Naive thymus-derived CD4-positive, alpha-beta T cell (primary cell): ENCODE data around the gene SLC16A12. TPM values are rescaled to one million over a fixed set of nuclear protein-coding genes. Genes with fewer than 3 reads are reported as not detected.

Experiments
- ATAC-seq: fragments of 150-1000 bp; cut with Tn5 transposase; 2 replicates; pipeline ENCODE4 v1.10.0; 2021; ENCODE audit warnings: mild to moderate bottlenecking, moderate library complexity
- CTCF ChIA-PET: fragments of 350-600 bp; sonication (Branson Sonifier 250); formaldehyde crosslinking; loops from one replicate; lab custom pipeline; 2021; ENCODE audit warnings: antibody characterized with exemption; lab: Charles Lee
- POLR2A ChIA-PET: fragments of 350-600 bp; sonication (Branson Sonifier 250); formaldehyde crosslinking; loops from one replicate; lab custom pipeline; 2021; ENCODE audit warnings: antibody characterized with exemption, inconsistent platforms; lab: Charles Lee
- DNase-seq, 9 donors: peaks; one replicate each; pipeline versions ENCODE4 v3.0.0 to v3.0.0-alpha.2; 2020 to 2022; ENCODE audit warnings: mixed read lengths in 1 of 9
- H3K27ac ChIP-seq: one replicate; pipeline ENCODE4 v1.7.0; 2013; ENCODE audit warnings: mild to moderate bottlenecking, low read depth, low read length, moderate library complexity
- H3K27me3 ChIP-seq, 2 donors: one replicate each; pipeline ENCODE4 v1.7.0; 2013; ENCODE audit warnings: low read length in 2 of 2, mild to moderate bottlenecking in 2 of 2, moderate library complexity in 2 of 2; ENCODE audit not compliant: control insufficient read depth in 2 of 2, insufficient read depth in 2 of 2
- H3K36me3 ChIP-seq, 3 experiments: 1 replicate in 2 of 3; 2 replicates in 1 of 3; pipeline ENCODE4 v1.7.0; 2013; ENCODE audit warnings: low read length in 3 of 3, mild to moderate bottlenecking in 3 of 3, moderate library complexity in 1 of 3; ENCODE audit not compliant: insufficient read depth in 3 of 3, control insufficient read depth in 2 of 3
- H3K4me1 ChIP-seq, 2 donors: one replicate each; pipeline ENCODE4 v1.7.0; 2013; ENCODE audit warnings: low read length in 2 of 2, mild to moderate bottlenecking in 2 of 2, moderate library complexity in 1 of 2; ENCODE audit not compliant: control insufficient read depth in 2 of 2, insufficient read depth in 2 of 2
- H3K4me3 ChIP-seq: 2 replicates; pipeline ENCODE4 v1.7.0; 2013; ENCODE audit warnings: mild to moderate bottlenecking, low read length
- H3K9me3 ChIP-seq, 3 experiments: 1 replicate in 2 of 3; 2 replicates in 1 of 3; pipeline ENCODE4 v1.7.0; 2013; ENCODE audit warnings: low read length in 3 of 3; ENCODE audit not compliant: control insufficient read depth in 2 of 3
- H3K27ac Mint-ChIP-seq, 9 donors: one replicate each; pipeline ENCODE4 v1.8.0; 2020 to 2022; ENCODE audit warnings: mixed read lengths in 9 of 9, mild to moderate bottlenecking in 8 of 9, moderate library complexity in 5 of 9, inconsistent platforms in 2 of 9
- H3K27me3 Mint-ChIP-seq, 5 donors: one replicate each; pipeline ENCODE4 v1.8.0; 2021 to 2022; ENCODE audit warnings: mixed read lengths in 5 of 5, mild to moderate bottlenecking in 1 of 5
- H3K36me3 Mint-ChIP-seq, 5 donors: one replicate each; pipeline ENCODE4 v1.8.0; 2020 to 2022; ENCODE audit warnings: mixed read lengths in 5 of 5, mild to moderate bottlenecking in 3 of 5, inconsistent platforms in 1 of 5
- H3K4me1 Mint-ChIP-seq, 7 donors: one replicate each; pipeline ENCODE4 v1.8.0; 2020 to 2022; ENCODE audit warnings: mixed read lengths in 7 of 7, mild to moderate bottlenecking in 3 of 7, inconsistent platforms in 1 of 7
- H3K4me3 Mint-ChIP-seq, 10 donors: one replicate each; pipeline ENCODE4 v1.8.0; 2020 to 2022; ENCODE audit warnings: mild to moderate bottlenecking in 10 of 10, mixed read lengths in 10 of 10, moderate library complexity in 6 of 10, inconsistent platforms in 2 of 10
- H3K9me3 Mint-ChIP-seq, 11 donors: one replicate each; pipeline ENCODE4 v1.8.0; 2020 to 2022; ENCODE audit warnings: mixed read lengths in 11 of 11, mild to moderate bottlenecking in 4 of 11, inconsistent platforms in 1 of 11, moderate library complexity in 1 of 11
- intact Hi-C, 2 donors: fragments of 100-400 bp; cut with micrococcal nuclease; formaldehyde crosslinking; loops; one replicate each; pipeline ENCODE4 v1.15.1; 2023
- polyA plus RNA-seq, 2 donors: library from polyadenylated mRNA; unstranded; fragments of 300-500 nt; fragmentation: Illumina TruSeq; gene quantifications; one replicate each; pipeline ENCODE4 v1.2.3, GENCODE V29; 2021
- total RNA-seq, 6 experiments: library from RNA in 5 of 6; stranded (reverse) in 5 of 6; gene quantifications; 1 replicate in 5 of 6; 2 replicates in 1 of 6; pipeline ENCODE4 v1.2.3 and lab custom pipeline; 2021 to 2026

SLC16A12 gene
- total and polyA plus RNA-seq, 7 experiments from 2014 or later = not detected

GRCh38 chr10:89398003-89398749 is 137.2 kb downstream of the SLC16A12 start:
- H3K36me3 ChIP-seq = peaks cover 0 to 7% (median 0%) of the 10 kb centered on the region in 3 experiments
- H3K27ac Mint-ChIP-seq = peak overlapping the region in 3 of 9 donors; percentile 36 to 46 (median 40)
- H3K4me1 Mint-ChIP-seq = peaks cover 21 to 70% (median 49%) of the 10 kb centered on the region in 7 donors
- H3K27me3 Mint-ChIP-seq = no peaks in the 10 kb centered on the region
- POLR2A ChIA-PET = interaction anchor here (0.9 to 1.8 kb wide), 2 partner anchors 11 to 16 kb away, joined by 3 to 7 read pairs; partner anchors contain the start of gene IFIT5
- CTCF ChIA-PET = no interaction called here
- H3K9me3 Mint-ChIP-seq = peaks cover 0 to 8% (median 0%) of the 10 kb centered on the region in 11 donors
- peaks cover 7 to 9% of the 10 kb centered on the region in 2 donors for H3K4me1 ChIP-seq
- no peak for ATAC-seq
- no peak overlapping the region for H3K27ac ChIP-seq
- intact Hi-C loops = no loop called here
- H3K27me3 ChIP-seq = no peaks in the 10 kb centered on the region
- H3K36me3 Mint-ChIP-seq = peaks cover 15 to 61% (median 50%) of the 10 kb centered on the region in 5 donors
- no peak overlapping the region for H3K4me3 ChIP-seq
- H3K9me3 ChIP-seq = no peaks in the 10 kb centered on the region
- no peak for DNase-seq
- H3K4me3 Mint-ChIP-seq = no peak overlapping the region

DNA sequence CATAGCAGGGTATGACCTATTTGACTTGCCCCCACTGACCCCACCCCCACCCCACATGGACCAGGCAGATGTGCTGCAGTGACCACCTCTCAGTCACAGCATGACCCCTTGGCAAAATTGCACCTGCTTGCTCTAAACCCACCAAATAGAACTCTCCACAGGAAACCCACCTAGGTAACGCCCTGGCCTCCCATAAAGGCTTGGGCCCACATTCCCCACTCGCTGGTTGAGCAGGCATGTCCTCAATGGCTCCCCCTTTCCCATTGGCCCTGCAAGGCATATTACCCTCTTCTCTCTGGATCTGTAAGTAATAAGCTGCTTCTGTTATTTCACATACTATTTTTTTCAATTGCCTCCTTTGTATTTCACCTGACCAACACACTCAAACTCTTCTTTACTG is 140.3 kb downstream of the SLC16A12 start:
- peaks cover 0 to 8% (median 0%) of the 10 kb centered on the region in 11 donors for H3K9me3 Mint-ChIP-seq
- peak overlapping the region; percentile 14 to 95 (median 62) for H3K4me3 Mint-ChIP-seq
- intact Hi-C loops = no loop called here
- no peaks in the 10 kb centered on the region for H3K36me3 ChIP-seq
- ChIA-PET POLR2A (interaction anchor here (2.3 kb wide), 1 partner anchor 18 kb away, joined by 20 read pairs; the partner anchor contains the start of gene IFIT5), CTCF (no interaction called here)
- H3K27ac ChIP-seq = no peak overlapping the region
- DNase-seq (no peak), ATAC-seq (no peak)
- peaks cover 0 to 2% (median 0%) of the 10 kb centered on the region in 5 donors for H3K27me3 Mint-ChIP-seq
- H3K27ac Mint-ChIP-seq = peak overlapping the region in 3 of 9 donors; percentile 40 to 78 (median 72)
- H3K9me3 ChIP-seq = no peaks in the 10 kb centered on the region
- peaks cover 20 to 76% (median 57%) of the 10 kb centered on the region in 7 donors for H3K4me1 Mint-ChIP-seq
- H3K4me3 ChIP-seq = no peak overlapping the region
- peaks cover 9 to 38% (median 29%) of the 10 kb centered on the region in 5 donors for H3K36me3 Mint-ChIP-seq
- peaks cover 14 to 19% of the 10 kb centered on the region in 2 donors for H3K4me1 ChIP-seq
- no peaks in the 10 kb centered on the region for H3K27me3 ChIP-seq

DNA sequence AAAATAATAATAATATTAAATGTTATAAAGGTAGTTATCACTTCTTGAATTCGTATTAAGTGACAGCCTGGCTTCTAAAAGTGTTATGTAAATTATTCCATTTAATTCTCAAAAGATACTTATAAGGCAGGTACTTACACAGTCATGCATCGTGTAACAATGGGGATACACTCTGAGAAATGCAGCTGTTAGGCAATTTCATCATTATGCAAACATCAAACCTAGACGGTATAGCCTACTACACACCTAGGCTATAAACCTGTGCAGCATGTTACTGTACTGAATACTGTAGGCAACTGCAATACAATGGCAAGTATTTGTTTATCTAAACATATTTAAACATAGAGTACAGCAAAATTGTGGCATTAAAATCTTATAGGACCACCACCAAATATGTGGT is 141.5 kb downstream of the SLC16A12 start:
- DNase-seq (no peak), ATAC-seq (no peak)
- H3K36me3 ChIP-seq = no peaks in the 10 kb centered on the region
- peak overlapping the region; percentile 35 for H3K4me3 ChIP-seq
- peak overlapping the region in 3 of 9 donors; percentile 12 to 96 (median 46) for H3K27ac Mint-ChIP-seq
- no peak overlapping the region for H3K27ac ChIP-seq
- intact Hi-C loops = loop anchor here (2.0 to 5.0 kb wide), 5 partner anchors 25 to 1531 kb away; partner anchors contain the start of genes FAS (in 1 of the 2), IFIT2 (in 1 of the 2), KLLN (in 1 of the 2) and LIPA (in 1 of the 2)
- ChIA-PET POLR2A (interaction anchor here (1.2 to 4.2 kb wide), 4 partner anchors 10 to 92 kb away, joined by 5 to 61 read pairs (median 20); partner anchors contain the start of genes IFIT2, IFIT3 and IFIT5), CTCF (interaction anchor here (0.7 to 2.5 kb wide), 2 partner anchors 25 kb away, joined by 3 to 8 read pairs; no protein-coding TSS in a partner anchor)
- no peaks in the 10 kb centered on the region for H3K9me3 ChIP-seq
- H3K27me3 ChIP-seq = no peaks in the 10 kb centered on the region
- peaks cover 6 to 28% (median 20%) of the 10 kb centered on the region in 5 donors for H3K36me3 Mint-ChIP-seq
- H3K4me1 ChIP-seq = peaks cover 14 to 19% of the 10 kb centered on the region in 2 donors
- H3K27me3 Mint-ChIP-seq = peaks cover 0 to 2% (median 0%) of the 10 kb centered on the region in 5 donors
- peaks cover 16 to 65% (median 49%) of the 10 kb centered on the region in 7 donors for H3K4me1 Mint-ChIP-seq
- H3K4me3 Mint-ChIP-seq = peak overlapping the region; percentile 47 to 96 (median 89)
- peaks cover 0 to 7% (median 0%) of the 10 kb centered on the region in 11 donors for H3K9me3 Mint-ChIP-seq

DNA sequence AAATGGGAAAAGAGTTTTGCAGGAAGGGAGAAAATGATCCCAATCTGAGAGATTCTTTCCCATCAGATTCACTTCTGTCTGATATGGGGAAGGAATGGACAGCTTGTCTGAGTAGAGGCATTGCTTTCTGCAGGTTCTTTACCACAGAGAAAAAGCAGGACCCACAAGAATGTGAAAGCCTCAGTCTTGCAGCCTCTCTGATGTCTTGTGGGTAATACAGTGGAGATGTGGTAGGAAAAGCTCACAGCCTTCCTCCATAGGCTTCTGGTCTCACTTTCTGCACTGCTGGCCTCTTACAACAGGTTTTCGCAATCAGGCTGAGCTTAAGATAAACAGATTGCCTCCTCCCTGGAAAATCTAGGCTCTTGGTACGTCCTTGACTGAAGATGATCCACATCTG is 142.4 kb downstream of the SLC16A12 start:
- peaks cover 16 to 56% (median 45%) of the 10 kb centered on the region in 7 donors for H3K4me1 Mint-ChIP-seq
- H3K9me3 Mint-ChIP-seq = no peaks in the 10 kb centered on the region

GRCh38 chr10:89391907-89392756 is 143.3 kb downstream of the SLC16A12 start, which contains the start of gene IFIT1:
Gene IFIT1 (plus strand): TSS chr10:89392623. CDS start chr10:89392713, 90 bp downstream.
- DNase-seq (peak in 8 of 9 donors; percentile 36 to 84 (median 72)), ATAC-seq (peak; percentile 96)
- ChIA-PET CTCF (interaction anchor here (0.7 to 2.5 kb wide), 12 partner anchors 9 to 1775 kb away, joined by 3 to 8 read pairs (median 4); partner anchors contain the start of genes IFIT2 and IFIT5), POLR2A (interaction anchor here (0.6 to 4.2 kb wide), 16 partner anchors 8 to 172 kb away, joined by 3 to 61 read pairs (median 6); partner anchors contain the start of genes IFIT2, IFIT3, IFIT5 and LIPA)
- peaks cover 14 to 53% (median 45%) of the 10 kb centered on the region in 7 donors for H3K4me1 Mint-ChIP-seq
- H3K27me3 ChIP-seq = no peaks in the 10 kb centered on the region
- peaks cover 0 to 6% (median 0%) of the 10 kb centered on the region in 5 donors for H3K27me3 Mint-ChIP-seq
- H3K36me3 ChIP-seq = no peaks in the 10 kb centered on the region
- peak within 1 kb of the TSS; percentile 72 for H3K27ac ChIP-seq
- peak within 1 kb of the TSS; percentile 85 to 96 (median 90) for H3K4me3 Mint-ChIP-seq
- peak within 1 kb of the TSS; percentile 82 for H3K4me3 ChIP-seq
- H3K9me3 ChIP-seq = no peaks in the 10 kb centered on the region
- no peaks in the 10 kb centered on the region for H3K9me3 Mint-ChIP-seq
- H3K36me3 Mint-ChIP-seq = peaks cover 0 to 19% (median 8%) of the 10 kb centered on the region in 5 donors
- intact Hi-C loops = loop anchor here (1.0 to 5.0 kb wide), 12 partner anchors 22 to 1529 kb away; partner anchors contain the start of genes IFIT5 (in 2 of the 2), FAS (in 1 of the 2), IFIT2 (in 1 of the 2) and KIF20B (in 1 of the 2)
- peaks cover 14 to 19% of the 10 kb centered on the region in 2 donors for H3K4me1 ChIP-seq
- peak within 1 kb of the TSS; percentile 87 to 97 (median 93) for H3K27ac Mint-ChIP-seq

More for the DNA sequence above, 142.4 kb downstream of the SLC16A12 start:
- POLR2A ChIA-PET = interaction anchor here (0.6 to 4.2 kb wide), 15 partner anchors 9 to 173 kb away, joined by 3 to 61 read pairs (median 6); partner anchors contain the start of genes IFIT2, IFIT3, IFIT5 and LIPA
- H3K27me3 Mint-ChIP-seq = peaks cover 0 to 6% (median 0%) of the 10 kb centered on the region in 5 donors
- DNase-seq (peak in 1 of 9 donors; percentile 9), ATAC-seq (peak; percentile 36)
- CTCF ChIA-PET = interaction anchor here (0.7 to 2.5 kb wide), 9 partner anchors 21 to 1774 kb away, joined by 3 to 8 read pairs (median 4); partner anchors contain the start of genes IFIT2 and IFIT5
- H3K27ac Mint-ChIP-seq = peak overlapping the region; percentile 87 to 97 (median 93)
- intact Hi-C loops = loop anchor here (1.0 to 5.0 kb wide), 12 partner anchors 21 to 1530 kb away; partner anchors contain the start of genes IFIT5 (in 2 of the 2), FAS (in 1 of the 2), IFIT2 (in 1 of the 2) and KIF20B (in 1 of the 2)
- Histone ChIP-seq H3K27ac (peak overlapping the region; percentile 72), H3K9me3 (no peaks in the 10 kb centered on the region), H3K27me3 (no peaks in the 10 kb centered on the region), H3K4me3 (peak overlapping the region; percentile 82), H3K4me1 (peaks cover 14 to 19% of the 10 kb centered on the region in 2 donors), H3K36me3 (no peaks in the 10 kb centered on the region)
- peaks cover 2 to 21% (median 10%) of the 10 kb centered on the region in 5 donors for H3K36me3 Mint-ChIP-seq
- peak overlapping the region; percentile 85 to 96 (median 90) for H3K4me3 Mint-ChIP-seq
